OCI-LY1 (cell line): Measurements from ENCODE around the gene MRPS11.

Experiments
- H2AFZ ChIP-seq: fragments of 200-600 bp; sonication (generic), shearing (Covaris generic); 2 replicates; pipeline ENCODE4 v1.6.0; 2014; ENCODE audit warnings: antibody characterized with exemption, mild to moderate bottlenecking, low read length
- H3F3A ChIP-seq: fragments of 200-600 bp; sonication (generic), shearing (Covaris generic); 2 replicates; pipeline ENCODE4 v1.6.0; 2014; ENCODE audit warnings: mild to moderate bottlenecking, antibody characterized with exemption, low read length, moderate library complexity; ENCODE audit not compliant: insufficient read depth
- H3K27ac ChIP-seq: fragments of 200-600 bp; sonication (generic); 2 replicates; pipeline ENCODE4 v1.5.1; 2014; ENCODE audit warnings: low read length, mixed run types, mild to moderate bottlenecking, low read depth; ENCODE audit not compliant: poor library complexity, severe bottlenecking
- H3K27me3 ChIP-seq: fragments of 200-600 bp; sonication (generic); 2 replicates; pipeline ENCODE4 v1.6.0; 2014; ENCODE audit warnings: antibody characterized with exemption, mild to moderate bottlenecking, low read length, moderate library complexity; ENCODE audit not compliant: insufficient read depth
- H3K36me3 ChIP-seq: fragments of 200-600 bp; sonication (generic); 2 replicates; pipeline ENCODE4 v1.6.1; 2014; ENCODE audit warnings: mild to moderate bottlenecking, antibody characterized with exemption, low read length, moderate library complexity, mixed read lengths; ENCODE audit not compliant: insufficient read depth
- H3K4me1 ChIP-seq: fragments of 200-600 bp; sonication (generic); 2 replicates; pipeline ENCODE4 v1.5.1; 2014; ENCODE audit warnings: mild to moderate bottlenecking, low read length, moderate library complexity; ENCODE audit not compliant: insufficient read depth, severe bottlenecking
- H3K4me2 ChIP-seq: fragments of 200-600 bp; sonication (generic), shearing (Covaris generic); 2 replicates; pipeline ENCODE4 v1.6.1; 2014; ENCODE audit warnings: low read length
- H3K4me3 ChIP-seq: fragments of 200-600 bp; sonication (generic); 2 replicates; pipeline ENCODE4 v1.5.1; 2014; ENCODE audit warnings: low read length, low read depth, mild to moderate bottlenecking, mixed read lengths; ENCODE audit not compliant: poor library complexity, severe bottlenecking
- H3K79me2 ChIP-seq: fragments of 200-600 bp; shearing (Covaris generic); 2 replicates; pipeline ENCODE4 v1.6.1; 2016; ENCODE audit warnings: mixed run types, low read length, mixed read lengths; ENCODE audit not compliant: insufficient read depth
- H3K9ac ChIP-seq: fragments of 200-600 bp; sonication (generic), shearing (Covaris generic); 2 replicates; pipeline ENCODE4 v1.6.1; 2014; ENCODE audit warnings: mild to moderate bottlenecking, low read length, mixed read lengths
- H3K9me2 ChIP-seq: fragments of 200-600 bp; sonication (generic), shearing (Covaris generic); 2 replicates; pipeline ENCODE4 v1.6.1; 2014; ENCODE audit warnings: low read depth, mild to moderate bottlenecking, low read length, mixed read lengths
- H3K9me3 ChIP-seq: fragments of 200-600 bp; shearing (Covaris generic); 2 replicates; pipeline ENCODE4 v1.6.1; 2014; ENCODE audit warnings: low read length, mixed read lengths
- H4K20me1 ChIP-seq: fragments of 200-600 bp; sonication (generic), shearing (Covaris generic); 2 replicates; pipeline ENCODE4 v1.6.0; 2016; ENCODE audit warnings: mild to moderate bottlenecking, low read length; ENCODE audit not compliant: insufficient read depth
- EZH2 ChIP-seq: fragments of 200-600 bp; sonication (generic), shearing (Covaris generic); IDR thresholded peaks from 2 replicates; pipeline ENCODE4 v1.8.0; 2017; ENCODE audit warnings: borderline replicate concordance, mixed run types, mild to moderate bottlenecking, antibody characterized with exemption, low read length, moderate library complexity, mixed read lengths
- TF ChIP-seq, protein P1 (sequence below): fragments of 200-600 bp; sonication (generic), shearing (Covaris generic); IDR thresholded peaks from 2 replicates; pipeline ENCODE4 v1.5.1; 2017; ENCODE audit warnings: mild to moderate bottlenecking, antibody characterized with exemption, low read length, moderate library complexity, mixed read lengths

MRPS11 gene

DNA sequence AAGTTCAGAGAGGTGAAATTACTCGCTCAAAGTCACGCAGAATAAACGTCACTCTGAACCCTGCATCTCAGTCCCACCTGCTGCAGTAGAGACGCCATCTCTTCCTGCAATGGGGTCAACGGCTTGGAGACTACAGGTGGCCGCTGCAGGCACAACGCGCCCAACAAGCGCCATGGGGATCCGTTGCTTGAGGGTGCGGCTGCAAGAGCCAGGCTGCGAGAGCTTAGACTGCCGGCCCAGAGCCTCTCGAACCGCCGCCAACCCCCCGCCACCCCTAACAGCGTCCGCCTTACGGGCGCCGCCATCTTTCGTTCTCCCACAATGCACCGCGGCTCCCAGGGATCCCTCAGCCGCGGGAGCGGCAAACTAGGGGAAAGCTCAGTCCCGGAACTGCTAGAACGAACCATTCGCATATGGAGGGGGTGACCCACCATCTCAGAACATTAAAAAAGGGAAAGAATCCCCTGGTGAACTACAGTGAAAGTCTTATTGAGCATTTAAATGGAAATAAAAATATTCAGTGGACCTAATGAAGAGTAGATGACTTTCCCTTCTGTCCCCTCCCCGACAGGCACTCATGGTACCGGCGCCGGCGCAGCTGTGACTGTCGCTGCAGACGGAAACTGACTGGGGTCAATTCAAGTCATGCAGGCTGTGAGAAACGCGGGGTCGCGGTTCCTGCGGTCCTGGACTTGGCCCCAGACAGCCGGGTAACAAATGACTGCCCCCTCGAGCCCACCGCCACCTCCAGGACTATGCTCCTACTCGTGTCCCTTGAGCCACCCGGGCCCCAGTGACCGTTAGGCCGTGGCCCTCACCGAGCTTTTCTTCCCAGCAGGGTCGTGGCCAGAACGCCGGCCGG, at the start of gene MRPS11, which contains the start of gene MRPL46:
TSS of gene MRPS11 (plus strand) at position 636 of the 862 bp plus-strand sequence. CDS start at position 646, 10 bp downstream.
TSS of gene MRPL46 (minus strand) at position 316 of the 862 bp plus-strand sequence. CDS start at position 305, 11 bp downstream.
- H3K79me2 ChIP-seq = peaks cover 22% of the 10 kb centered on the region
- peak within 1 kb of the TSS; percentile 70 for H3K27ac ChIP-seq
- H3K9me3 ChIP-seq = no peaks in the 10 kb centered on the region
- no peaks in the 10 kb centered on the region for H3K27me3 ChIP-seq
- H3K9me2 ChIP-seq = no peaks in the 10 kb centered on the region
- no peaks in the 10 kb centered on the region for H4K20me1 ChIP-seq
- peak within 1 kb of the TSS; percentile 96 for H3K9ac ChIP-seq
- no peaks in the 10 kb centered on the region for H3F3A ChIP-seq
- peak within 1 kb of the TSS; percentile 97 for H3K4me2 ChIP-seq
- no peak within 1 kb of the TSS for H2AFZ ChIP-seq
- TF ChIP-seq, protein P1, sequence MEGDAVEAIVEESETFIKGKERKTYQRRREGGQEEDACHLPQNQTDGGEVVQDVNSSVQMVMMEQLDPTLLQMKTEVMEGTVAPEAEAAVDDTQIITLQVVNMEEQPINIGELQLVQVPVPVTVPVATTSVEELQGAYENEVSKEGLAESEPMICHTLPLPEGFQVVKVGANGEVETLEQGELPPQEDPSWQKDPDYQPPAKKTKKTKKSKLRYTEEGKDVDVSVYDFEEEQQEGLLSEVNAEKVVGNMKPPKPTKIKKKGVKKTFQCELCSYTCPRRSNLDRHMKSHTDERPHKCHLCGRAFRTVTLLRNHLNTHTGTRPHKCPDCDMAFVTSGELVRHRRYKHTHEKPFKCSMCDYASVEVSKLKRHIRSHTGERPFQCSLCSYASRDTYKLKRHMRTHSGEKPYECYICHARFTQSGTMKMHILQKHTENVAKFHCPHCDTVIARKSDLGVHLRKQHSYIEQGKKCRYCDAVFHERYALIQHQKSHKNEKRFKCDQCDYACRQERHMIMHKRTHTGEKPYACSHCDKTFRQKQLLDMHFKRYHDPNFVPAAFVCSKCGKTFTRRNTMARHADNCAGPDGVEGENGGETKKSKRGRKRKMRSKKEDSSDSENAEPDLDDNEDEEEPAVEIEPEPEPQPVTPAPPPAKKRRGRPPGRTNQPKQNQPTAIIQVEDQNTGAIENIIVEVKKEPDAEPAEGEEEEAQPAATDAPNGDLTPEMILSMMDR = no peak
- TF ChIP-seq EZH2 = no peak
- H3K36me3 ChIP-seq = peaks cover 48% of the 10 kb centered on the region
- peak within 1 kb of the TSS; percentile 84 for H3K4me3 ChIP-seq
- peaks cover 26% of the 10 kb centered on the region for H3K4me1 ChIP-seq

DNA sequence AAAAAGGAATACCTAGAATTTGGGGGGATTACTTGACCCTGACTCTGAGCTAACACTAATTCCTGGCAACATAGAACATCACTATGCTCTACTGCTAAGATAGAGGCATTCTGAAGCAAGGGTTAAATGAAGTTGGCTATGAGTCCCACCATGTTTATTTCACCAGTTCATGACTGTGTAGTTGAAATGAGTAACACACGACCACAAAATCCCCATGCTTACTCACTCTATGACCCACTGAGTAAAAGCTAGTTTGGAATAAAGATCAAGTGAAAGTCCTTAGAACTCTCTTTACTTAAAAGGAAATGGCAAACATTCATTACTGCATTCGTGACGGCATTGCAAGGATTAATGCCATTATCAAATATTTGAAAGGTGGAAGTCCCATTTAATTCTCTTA, 47.7 kb upstream of the MRPS11 start:
- no peak for TF ChIP-seq EZH2
- TF ChIP-seq, protein P1 = no peak
- Histone ChIP-seq H3K9me2 (no peaks in the 10 kb centered on the region), H3K4me3 (no peak overlapping the region), H3K27ac (no peak overlapping the region), H3F3A (no peaks in the 10 kb centered on the region), H2AFZ (no peak overlapping the region), H3K9me3 (no peaks in the 10 kb centered on the region), H3K4me1 (no peaks in the 10 kb centered on the region), H4K20me1 (no peaks in the 10 kb centered on the region), H3K9ac (no peak overlapping the region), H3K27me3 (peaks cover 6% of the 10 kb centered on the region; the same call in 1 of the 2 replicates), H3K4me2 (no peak overlapping the region), H3K79me2 (no peaks in the 10 kb centered on the region), H3K36me3 (no peaks in the 10 kb centered on the region)

DNA sequence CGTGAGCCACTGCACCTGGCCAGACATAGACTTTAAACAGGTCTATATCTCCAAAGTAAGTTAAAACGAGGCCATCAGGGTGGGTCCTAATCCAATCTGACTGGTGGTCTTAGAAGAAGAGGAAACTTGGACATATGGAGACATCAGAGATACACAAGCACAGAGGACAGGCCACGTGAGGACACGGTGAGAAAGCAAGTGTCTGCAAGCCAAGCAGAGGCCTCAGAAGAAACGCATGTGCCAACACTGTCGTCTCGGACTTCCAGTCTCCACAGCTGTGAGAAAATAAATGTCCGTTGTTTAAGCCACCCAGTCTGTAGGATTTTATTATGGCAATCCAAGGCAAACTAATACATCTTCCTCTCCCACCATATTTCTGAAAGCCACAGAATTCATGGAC, 44.2 kb upstream of the MRPS11 start:
- Histone ChIP-seq H3K36me3 (no peaks in the 10 kb centered on the region), H3K4me3 (no peak overlapping the region), H3K27me3 (peaks cover 6% of the 10 kb centered on the region; the same call in 1 of the 2 replicates), H3K9me3 (no peaks in the 10 kb centered on the region), H2AFZ (no peak overlapping the region), H3K79me2 (no peaks in the 10 kb centered on the region), H3K4me1 (no peaks in the 10 kb centered on the region), H3F3A (no peaks in the 10 kb centered on the region), H3K27ac (no peak overlapping the region), H3K9me2 (no peaks in the 10 kb centered on the region), H3K9ac (no peak overlapping the region), H3K4me2 (no peak overlapping the region), H4K20me1 (no peaks in the 10 kb centered on the region)
- TF ChIP-seq, protein P1 = no peak
